WTC11 (cell line): Measurements from ENCODE around the gene EVA1C. TPM values are rescaled to one million over a fixed set of nuclear protein-coding genes. Genes with fewer than 3 reads are reported as not detected.
"Not testable (repeated sequence)": the region's sequence is repeated elsewhere in the genome, so short reads cannot be mapped to it uniquely, and the experiment has no call there.

Source experiments
- ATAC-seq: fragments of 200-7000 bp; cut with Tn5 transposase; 2 replicates; pipeline ENCODE4 v1.10.0; 2021; ENCODE audit warnings: mild to moderate bottlenecking, moderate library complexity
- CTCF ChIA-PET: fragments of 300-600 bp; sonication (Branson Sonifier 250); formaldehyde crosslinking; loops from one replicate; lab custom pipeline; 2021; ENCODE audit warnings: antibody characterized with exemption; lab: Charles Lee
- POLR2A ChIA-PET: fragments of 350-600 bp; sonication (Branson Sonifier 250); formaldehyde crosslinking; loops from one replicate; lab custom pipeline; 2021; ENCODE audit warnings: antibody characterized with exemption; lab: Charles Lee
- DNase-seq: peaks from one replicate; pipeline ENCODE4 v3.0.0; 2021; ENCODE audit warnings: low spot score
- H3K27ac Mint-ChIP-seq: 2 replicates; pipeline ENCODE4 v1.8.0; 2021; ENCODE audit warnings: mixed read lengths
- H3K27me3 Mint-ChIP-seq: 2 replicates; pipeline ENCODE4 v1.8.0; 2021; ENCODE audit warnings: low read depth, mild to moderate bottlenecking, moderate library complexity, mixed read lengths
- H3K36me3 Mint-ChIP-seq: 2 replicates; pipeline ENCODE4 v1.8.0; 2021; ENCODE audit warnings: mixed read lengths
- H3K4me1 Mint-ChIP-seq: 2 replicates; pipeline ENCODE4 v1.8.0; 2022; ENCODE audit warnings: mixed read lengths
- H3K4me3 Mint-ChIP-seq: 2 replicates; pipeline ENCODE4 v1.8.0; 2021; ENCODE audit warnings: mild to moderate bottlenecking, moderate library complexity, mixed read lengths
- H3K9me3 Mint-ChIP-seq: 2 replicates; pipeline ENCODE4 v1.8.0; 2021; ENCODE audit warnings: mixed read lengths
- CBFB ChIP-seq: sonication (generic); formaldehyde crosslinking; IDR thresholded peaks from 2 replicates; pipeline ENCODE4 v1.8.1; 2022; ENCODE audit warnings: mild to moderate bottlenecking, low read depth, missing genetic modification reagents
- ELF4 ChIP-seq: sonication (generic); formaldehyde crosslinking; IDR thresholded peaks from 2 replicates; pipeline ENCODE4 v1.8.1; 2022; ENCODE audit warnings: low read depth, mild to moderate bottlenecking, moderate library complexity, missing genetic modification reagents
- FOXJ3 ChIP-seq: sonication (generic); formaldehyde crosslinking; IDR thresholded peaks from 2 replicates; pipeline ENCODE4 v1.9.0; 2021; ENCODE audit warnings: missing genetic modification reagents, mild to moderate bottlenecking, borderline replicate concordance
- NFATC4 ChIP-seq: fragments of 250-450 bp; sonication (Bioruptor Pico); IDR thresholded peaks from 2 replicates; pipeline ENCODE4 v1.9.0; 2021; ENCODE audit warnings: mild to moderate bottlenecking
- OVOL2 ChIP-seq: fragments of 250-450 bp; sonication (Bioruptor Pico); IDR thresholded peaks from 2 replicates; pipeline ENCODE4 v1.9.0; 2021; ENCODE audit warnings: mild to moderate bottlenecking, borderline replicate concordance
- ZNF121 ChIP-seq: sonication (generic); formaldehyde crosslinking; IDR thresholded peaks from 2 replicates; pipeline ENCODE4 v1.8.0; 2023; ENCODE audit warnings: missing genetic modification reagents
- ZNF263 ChIP-seq: sonication (generic); formaldehyde crosslinking; IDR thresholded peaks from 2 replicates; pipeline ENCODE4 v1.8.1; 2022; ENCODE audit warnings: low read depth, mild to moderate bottlenecking, moderate library complexity, missing genetic modification reagents
- ZNF317 ChIP-seq: sonication (generic); formaldehyde crosslinking; IDR thresholded peaks from 2 replicates; pipeline ENCODE4 v1.8.1; 2023; ENCODE audit warnings: low read depth, mild to moderate bottlenecking, moderate library complexity, missing genetic modification reagents, borderline replicate concordance
- total RNA-seq: library from RNA; stranded (reverse); gene quantifications from 3 replicates; pipeline ENCODE4 v1.2.3, GENCODE V29; 2021
- TF ChIP-seq, protein P1 (sequence below): sonication (generic); formaldehyde crosslinking; IDR thresholded peaks from 2 replicates; pipeline ENCODE4 v1.8.1; 2022; ENCODE audit warnings: low read depth, missing genetic modification reagents, borderline replicate concordance
- TF ChIP-seq, protein P2 (sequence below): sonication (generic); formaldehyde crosslinking; IDR thresholded peaks from 2 replicates; pipeline ENCODE4 v1.8.1; 2023; ENCODE audit warnings: mild to moderate bottlenecking, moderate library complexity, missing genetic modification reagents
- TF ChIP-seq, protein P3 (sequence below): sonication (generic); formaldehyde crosslinking; IDR thresholded peaks from 2 replicates; pipeline ENCODE4 v1.8.1; 2022; ENCODE audit warnings: mild to moderate bottlenecking, moderate library complexity, missing genetic modification reagents

EVA1C gene
- total RNA-seq, 1 experiment from 2014 or later: 3.1 TPM

DNA sequence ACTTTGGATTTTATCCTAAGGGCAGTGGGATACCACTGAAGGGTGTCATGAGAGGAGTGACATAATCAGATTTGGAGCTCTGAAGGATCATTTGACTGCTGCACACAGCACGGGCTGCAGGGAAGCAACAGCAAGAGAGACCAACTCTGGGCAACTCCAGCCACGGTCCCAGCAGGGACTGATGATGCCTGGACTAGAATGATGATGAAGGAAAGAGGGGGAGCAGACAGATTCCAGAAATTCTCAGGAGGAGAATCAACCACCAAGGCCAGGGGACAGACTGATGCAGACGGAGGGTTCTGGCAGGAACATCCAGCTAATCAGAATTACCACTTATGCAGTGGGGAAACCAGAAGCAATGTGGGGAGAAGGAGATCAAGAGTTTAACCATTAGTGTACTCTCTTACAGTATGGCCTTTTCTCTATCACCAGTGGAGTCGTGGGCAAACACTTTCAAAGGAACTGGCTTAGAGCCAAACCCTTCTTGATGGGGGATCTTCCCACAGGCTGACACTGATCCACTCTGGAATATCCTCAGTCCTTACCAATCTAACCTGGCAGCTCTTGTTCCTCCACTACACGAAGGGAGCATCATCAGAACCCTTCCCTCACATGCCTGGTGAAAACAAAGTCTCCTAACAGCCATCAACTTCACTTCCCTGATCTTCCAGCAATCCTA is 23.0 kb upstream of the EVA1C start:
- TF ChIP-seq ELF4 (CRISPR knock-in tag) (no peak), CBFB (CRISPR knock-in tag) (no peak), NFATC4 (no peak), ZNF263 (CRISPR knock-in tag) (no peak), FOXJ3 (CRISPR knock-in tag) (no peak)
- TF ChIP-seq, protein P1, sequence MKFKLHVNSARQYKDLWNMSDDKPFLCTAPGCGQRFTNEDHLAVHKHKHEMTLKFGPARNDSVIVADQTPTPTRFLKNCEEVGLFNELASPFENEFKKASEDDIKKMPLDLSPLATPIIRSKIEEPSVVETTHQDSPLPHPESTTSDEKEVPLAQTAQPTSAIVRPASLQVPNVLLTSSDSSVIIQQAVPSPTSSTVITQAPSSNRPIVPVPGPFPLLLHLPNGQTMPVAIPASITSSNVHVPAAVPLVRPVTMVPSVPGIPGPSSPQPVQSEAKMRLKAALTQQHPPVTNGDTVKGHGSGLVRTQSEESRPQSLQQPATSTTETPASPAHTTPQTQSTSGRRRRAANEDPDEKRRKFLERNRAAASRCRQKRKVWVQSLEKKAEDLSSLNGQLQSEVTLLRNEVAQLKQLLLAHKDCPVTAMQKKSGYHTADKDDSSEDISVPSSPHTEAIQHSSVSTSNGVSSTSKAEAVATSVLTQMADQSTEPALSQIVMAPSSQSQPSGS: no peak
- TF ChIP-seq, protein P2, sequence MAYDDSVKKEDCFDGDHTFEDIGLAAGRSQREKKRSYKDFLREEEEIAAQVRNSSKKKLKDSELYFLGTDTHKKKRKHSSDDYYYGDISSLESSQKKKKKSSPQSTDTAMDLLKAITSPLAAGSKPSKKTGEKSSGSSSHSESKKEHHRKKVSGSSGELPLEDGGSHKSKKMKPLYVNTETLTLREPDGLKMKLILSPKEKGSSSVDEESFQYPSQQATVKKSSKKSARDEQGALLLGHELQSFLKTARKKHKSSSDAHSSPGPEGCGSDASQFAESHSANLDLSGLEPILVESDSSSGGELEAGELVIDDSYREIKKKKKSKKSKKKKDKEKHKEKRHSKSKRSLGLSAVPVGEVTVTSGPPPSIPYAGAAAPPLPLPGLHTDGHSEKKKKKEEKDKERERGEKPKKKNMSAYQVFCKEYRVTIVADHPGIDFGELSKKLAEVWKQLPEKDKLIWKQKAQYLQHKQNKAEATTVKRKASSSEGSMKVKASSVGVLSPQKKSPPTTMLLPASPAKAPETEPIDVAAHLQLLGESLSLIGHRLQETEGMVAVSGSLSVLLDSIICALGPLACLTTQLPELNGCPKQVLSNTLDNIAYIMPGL (CRISPR knock-in tag): no peak
- CTCF ChIA-PET: no interaction called here
- Mint-ChIP-seq H3K4me3 (no peak overlapping the region), H3K36me3 (peaks cover 38% of the 10 kb centered on the region), H3K27ac (peak overlapping the region; percentile 59), H3K4me1 (peaks cover 44% of the 10 kb centered on the region), H3K27me3 (peaks cover 7% of the 10 kb centered on the region), H3K9me3 (peaks cover 11% of the 10 kb centered on the region)
- DNase-seq (no peak), ATAC-seq (no peak)
- POLR2A ChIA-PET: no interaction called here

DNA sequence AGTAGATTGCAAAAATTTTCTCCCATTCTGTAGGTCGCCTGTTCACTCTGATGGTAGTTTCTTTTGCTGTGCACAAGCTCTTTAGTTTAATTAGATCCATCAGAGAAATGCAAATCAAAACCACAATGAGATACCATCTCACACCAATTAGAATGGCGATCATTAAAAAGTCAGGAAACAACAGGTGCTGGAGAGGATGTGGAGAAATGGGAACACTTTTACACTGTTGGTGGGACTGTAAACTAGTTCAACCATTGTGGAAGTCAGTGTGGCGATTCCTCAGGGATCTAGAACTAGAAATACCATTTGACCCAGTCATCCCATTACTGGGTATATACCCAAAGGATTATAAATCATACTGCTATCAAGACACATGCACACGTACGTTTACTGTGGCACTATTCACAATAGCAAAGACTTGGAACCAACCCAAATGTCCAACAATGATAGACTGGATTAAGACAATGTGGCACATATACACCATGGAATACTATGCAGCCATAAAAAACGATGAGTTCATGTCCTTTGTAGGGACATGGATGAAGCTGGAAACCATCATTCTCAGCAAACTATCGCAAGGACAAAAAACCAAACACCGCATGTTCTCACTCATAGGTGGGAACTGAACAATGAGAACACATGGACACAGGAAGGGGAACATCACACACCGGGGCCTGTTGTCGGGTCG is 21.8 kb upstream of the EVA1C start:
- POLR2A ChIA-PET, H3K4me3 Mint-ChIP-seq, CTCF ChIA-PET, ATAC-seq, H3K27ac Mint-ChIP-seq, DNase-seq: not testable (repeated sequence)
- H3K27me3 Mint-ChIP-seq: peaks cover 19% of the 10 kb centered on the region
- peaks cover 44% of the 10 kb centered on the region for H3K4me1 Mint-ChIP-seq
- H3K9me3 Mint-ChIP-seq: peaks cover 19% of the 10 kb centered on the region
- H3K36me3 Mint-ChIP-seq: peaks cover 25% of the 10 kb centered on the region

DNA sequence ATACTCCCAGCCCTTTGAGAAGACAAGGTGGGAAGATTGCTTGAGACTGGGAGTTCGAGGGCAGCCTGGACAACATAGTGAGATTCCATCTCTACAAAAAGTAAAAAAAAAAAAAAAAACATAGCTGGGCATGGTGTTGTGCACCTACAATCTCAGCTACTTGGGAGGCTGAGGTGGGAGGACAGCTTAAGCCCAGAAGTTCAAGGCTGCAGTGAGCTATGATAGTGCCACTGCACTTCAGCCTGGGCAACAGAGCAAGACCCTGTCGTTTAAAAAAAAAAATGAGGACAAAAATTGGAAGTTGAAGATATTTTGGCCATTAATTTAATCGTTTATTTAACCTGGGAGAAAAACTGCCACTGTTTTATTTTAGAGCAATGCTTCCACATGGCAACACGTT is 20.8 kb upstream of the EVA1C start:
- peaks cover 26% of the 10 kb centered on the region for H3K9me3 Mint-ChIP-seq
- TF ChIP-seq ZNF121 (CRISPR knock-in tag): peak; percentile 50; the same call in 1 of the 2 replicates
- TF ChIP-seq, protein P3, sequence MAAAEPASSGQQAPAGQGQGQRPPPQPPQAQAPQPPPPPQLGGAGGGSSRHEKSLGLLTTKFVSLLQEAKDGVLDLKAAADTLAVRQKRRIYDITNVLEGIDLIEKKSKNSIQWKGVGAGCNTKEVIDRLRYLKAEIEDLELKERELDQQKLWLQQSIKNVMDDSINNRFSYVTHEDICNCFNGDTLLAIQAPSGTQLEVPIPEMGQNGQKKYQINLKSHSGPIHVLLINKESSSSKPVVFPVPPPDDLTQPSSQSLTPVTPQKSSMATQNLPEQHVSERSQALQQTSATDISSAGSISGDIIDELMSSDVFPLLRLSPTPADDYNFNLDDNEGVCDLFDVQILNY (CRISPR knock-in tag): no peak
- ATAC-seq: no peak
- H3K4me1 Mint-ChIP-seq: peaks cover 43% of the 10 kb centered on the region
- no peak overlapping the region for H3K27ac Mint-ChIP-seq
- ChIA-PET CTCF (interaction anchor here (1.4 to 2.6 kb wide), 4 partner anchors 12 to 213 kb away, joined by 5 to 14 read pairs (median 8); no protein-coding TSS in a partner anchor), POLR2A (no interaction called here)
- H3K27me3 Mint-ChIP-seq: peaks cover 27% of the 10 kb centered on the region
- H3K36me3 Mint-ChIP-seq: peaks cover 23% of the 10 kb centered on the region
- peak overlapping the region; percentile 89 for H3K4me3 Mint-ChIP-seq
- DNase-seq: no peak

DNA sequence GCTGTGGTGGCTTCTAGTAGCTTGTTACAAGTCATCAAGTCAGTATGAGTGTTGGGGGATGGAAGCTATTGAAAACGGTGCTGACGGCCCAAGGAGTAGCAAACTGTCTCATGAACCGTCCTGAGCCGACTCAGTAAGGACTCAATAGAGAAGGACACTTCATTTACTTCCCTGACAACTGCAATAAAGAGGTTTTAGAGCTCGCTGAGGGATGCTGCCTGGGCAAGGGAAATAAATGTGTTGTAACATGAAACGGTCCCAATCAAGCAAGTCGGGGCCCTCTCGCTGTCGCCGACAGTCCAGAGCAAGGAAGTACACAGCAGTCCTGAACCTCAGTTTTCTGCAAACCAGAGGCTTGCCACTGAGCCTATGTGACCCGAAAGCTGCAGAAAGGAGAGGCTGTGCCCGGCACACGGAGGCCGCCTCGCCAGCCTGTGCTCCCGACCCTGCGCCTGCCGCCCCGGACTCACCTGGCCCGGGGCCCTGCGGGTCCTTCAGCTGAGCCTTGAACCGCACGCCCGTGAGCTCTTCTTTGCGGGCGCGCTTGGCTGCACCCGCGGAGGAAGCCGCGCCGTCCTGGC is 20.1 kb upstream of the EVA1C start:
- ATAC-seq (peak; percentile 47), DNase-seq (no peak)
- Mint-ChIP-seq H3K9me3 (peaks cover 28% of the 10 kb centered on the region), H3K36me3 (peaks cover 23% of the 10 kb centered on the region), H3K27me3 (peaks cover 29% of the 10 kb centered on the region), H3K4me1 (peaks cover 38% of the 10 kb centered on the region), H3K27ac (no peak overlapping the region), H3K4me3 (peak overlapping the region; percentile 89)
- CTCF ChIA-PET: interaction anchor here (0.6 to 2.6 kb wide), 6 partner anchors 11 to 941 kb away, joined by 3 to 14 read pairs (median 6); no protein-coding TSS in a partner anchor
- 0 out of 2 replicates have a peak, but pooled peaks have one; percentile 28 for TF ChIP-seq ZNF317 (CRISPR knock-in tag)
- TF ChIP-seq, protein P2 (CRISPR knock-in tag): peak; percentile 43; the same call in 1 of the 2 replicates
- no peak for TF ChIP-seq OVOL2 (CRISPR knock-in tag)
- POLR2A ChIA-PET: no interaction called here
